OCI-LY1 (cell line): ENCODE data around the gene ADAM12.

ENCODE experiments used
- EZH2 ChIP-seq: fragments of 200-600 bp; sonication (generic), shearing (Covaris generic); IDR thresholded peaks from 2 replicates; pipeline ENCODE4 v1.8.0; 2017; ENCODE audit warnings: borderline replicate concordance, mixed run types, mild to moderate bottlenecking, antibody characterized with exemption, low read length, moderate library complexity, mixed read lengths
- TF ChIP-seq, protein P1 (sequence below): fragments of 200-600 bp; sonication (generic), shearing (Covaris generic); IDR thresholded peaks from 2 replicates; pipeline ENCODE4 v1.5.1; 2017; ENCODE audit warnings: mild to moderate bottlenecking, antibody characterized with exemption, low read length, moderate library complexity, mixed read lengths

DNA sequence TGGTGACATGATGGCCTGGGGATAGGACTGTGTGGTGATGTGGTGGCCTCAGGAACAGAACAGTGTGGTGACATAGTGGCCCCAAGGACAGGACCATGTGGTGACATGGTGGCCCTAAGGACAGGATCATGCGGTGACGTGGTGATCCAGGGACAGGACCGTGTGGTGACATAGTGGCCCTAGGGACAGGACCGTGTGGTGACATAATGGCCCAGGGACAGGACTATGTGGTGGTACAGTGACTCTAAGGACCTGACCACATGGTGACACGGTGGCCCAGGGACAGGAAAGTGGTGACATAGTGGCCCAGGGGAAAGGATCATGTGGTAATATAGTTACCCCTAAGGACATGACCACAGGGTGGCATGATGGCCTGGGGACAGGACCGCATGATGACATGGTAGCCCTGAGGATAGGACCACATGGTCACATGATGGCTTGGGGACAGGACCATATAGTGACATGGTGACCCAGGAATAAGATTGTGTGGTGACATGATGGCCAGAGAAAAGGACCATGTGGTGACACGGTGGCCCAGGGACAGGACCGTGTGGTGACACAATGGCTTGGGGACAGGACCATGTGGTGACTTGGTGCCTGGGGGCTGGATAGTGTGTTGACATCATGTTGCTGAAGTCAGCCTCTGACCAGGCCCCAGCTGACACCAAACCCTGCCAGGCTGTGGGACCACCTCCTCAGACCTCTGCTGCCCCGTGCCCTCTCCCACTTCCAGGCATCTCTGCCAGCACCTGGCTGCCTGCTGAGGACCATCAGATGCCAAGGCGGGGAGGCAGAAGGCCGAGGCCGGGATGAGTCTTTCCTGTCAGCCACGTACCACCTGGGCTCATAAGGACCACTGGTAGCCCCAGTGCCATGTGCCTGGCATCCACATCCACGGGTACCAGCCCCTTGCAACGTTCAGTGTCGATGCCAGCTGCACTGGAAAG is 99.5 kb downstream of the ADAM12 start:
- TF ChIP-seq, protein P1, sequence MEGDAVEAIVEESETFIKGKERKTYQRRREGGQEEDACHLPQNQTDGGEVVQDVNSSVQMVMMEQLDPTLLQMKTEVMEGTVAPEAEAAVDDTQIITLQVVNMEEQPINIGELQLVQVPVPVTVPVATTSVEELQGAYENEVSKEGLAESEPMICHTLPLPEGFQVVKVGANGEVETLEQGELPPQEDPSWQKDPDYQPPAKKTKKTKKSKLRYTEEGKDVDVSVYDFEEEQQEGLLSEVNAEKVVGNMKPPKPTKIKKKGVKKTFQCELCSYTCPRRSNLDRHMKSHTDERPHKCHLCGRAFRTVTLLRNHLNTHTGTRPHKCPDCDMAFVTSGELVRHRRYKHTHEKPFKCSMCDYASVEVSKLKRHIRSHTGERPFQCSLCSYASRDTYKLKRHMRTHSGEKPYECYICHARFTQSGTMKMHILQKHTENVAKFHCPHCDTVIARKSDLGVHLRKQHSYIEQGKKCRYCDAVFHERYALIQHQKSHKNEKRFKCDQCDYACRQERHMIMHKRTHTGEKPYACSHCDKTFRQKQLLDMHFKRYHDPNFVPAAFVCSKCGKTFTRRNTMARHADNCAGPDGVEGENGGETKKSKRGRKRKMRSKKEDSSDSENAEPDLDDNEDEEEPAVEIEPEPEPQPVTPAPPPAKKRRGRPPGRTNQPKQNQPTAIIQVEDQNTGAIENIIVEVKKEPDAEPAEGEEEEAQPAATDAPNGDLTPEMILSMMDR: no peak
- no peak for TF ChIP-seq EZH2
